Measurements from ENCODE around the gene G0S2.

Gene G0S2

DNA sequence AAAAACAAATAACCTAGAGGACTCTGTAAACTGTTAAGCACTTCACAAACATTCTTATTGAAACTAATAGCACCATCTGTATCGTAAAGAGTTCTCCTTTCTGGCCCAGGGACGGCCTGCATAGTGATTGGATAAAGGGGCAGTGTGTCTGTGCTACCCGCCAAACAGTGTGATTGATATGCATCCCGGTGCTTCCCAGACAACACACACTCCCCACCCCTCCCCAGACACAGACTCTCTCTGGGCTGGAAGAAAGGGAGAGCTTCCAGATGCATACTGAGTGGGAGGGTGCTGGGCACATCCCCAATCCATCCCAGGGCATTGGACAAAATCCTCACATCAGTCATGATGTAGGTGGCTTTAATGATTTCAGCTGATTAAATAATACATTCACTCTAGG, 33.1 kb downstream of the G0S2 start:
- no peak overlapping the region for H3K4me3 Mint-ChIP-seq
- peaks cover 47% of the 10 kb centered on the region for H3K4me1 Mint-ChIP-seq (ENCODE audit: low read depth)

GRCh38 chr1:209710093-209710492, 34.9 kb downstream of the G0S2 start:
- Mint-ChIP-seq H3K4me3 (peak overlapping the region; percentile 14), H3K27ac (peak overlapping the region; percentile 63), H3K36me3 (ENCODE audit: low read depth) (peaks cover 38% of the 10 kb centered on the region), H3K9me3 (no peaks in the 10 kb centered on the region), H3K4me1 (ENCODE audit: low read depth) (peaks cover 41% of the 10 kb centered on the region), H3K27me3 (ENCODE audit: low read depth) (no peaks in the 10 kb centered on the region)

More for the DNA sequence above, 33.1 kb downstream of the G0S2 start:
- no peaks in the 10 kb centered on the region for H3K9me3 Mint-ChIP-seq
- peaks cover 36% of the 10 kb centered on the region for H3K36me3 Mint-ChIP-seq (ENCODE audit: low read depth)
- no peaks in the 10 kb centered on the region for H3K27me3 Mint-ChIP-seq (ENCODE audit: low read depth)
- H3K27ac Mint-ChIP-seq: no peak overlapping the region

DNA sequence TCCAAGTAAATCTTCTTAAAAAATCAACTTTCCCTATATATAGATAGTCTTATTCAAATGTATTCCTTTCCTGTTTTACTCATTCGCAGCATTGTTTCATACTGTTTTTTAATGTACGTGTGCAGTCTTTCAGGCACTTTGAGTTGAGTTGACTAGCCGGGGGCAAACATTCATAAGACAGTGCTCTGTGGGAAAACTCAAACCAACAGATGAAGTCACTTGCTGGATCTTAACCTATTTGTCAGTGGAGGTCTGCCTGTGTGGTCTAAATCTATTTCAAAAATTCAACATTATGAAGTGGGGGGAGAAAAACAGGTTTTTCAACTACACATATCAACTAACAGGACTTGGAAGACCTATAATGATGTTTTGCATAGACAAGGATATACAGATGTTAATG, 35.6 kb downstream of the G0S2 start:
- H3K4me1 Mint-ChIP-seq (ENCODE audit: low read depth): peaks cover 45% of the 10 kb centered on the region
- H3K4me3 Mint-ChIP-seq: no peak overlapping the region
- H3K9me3 Mint-ChIP-seq: no peaks in the 10 kb centered on the region
- H3K27me3 Mint-ChIP-seq (ENCODE audit: low read depth): no peaks in the 10 kb centered on the region
- peak overlapping the region; percentile 16 for H3K27ac Mint-ChIP-seq
- peaks cover 34% of the 10 kb centered on the region for H3K36me3 Mint-ChIP-seq (ENCODE audit: low read depth)

DNA sequence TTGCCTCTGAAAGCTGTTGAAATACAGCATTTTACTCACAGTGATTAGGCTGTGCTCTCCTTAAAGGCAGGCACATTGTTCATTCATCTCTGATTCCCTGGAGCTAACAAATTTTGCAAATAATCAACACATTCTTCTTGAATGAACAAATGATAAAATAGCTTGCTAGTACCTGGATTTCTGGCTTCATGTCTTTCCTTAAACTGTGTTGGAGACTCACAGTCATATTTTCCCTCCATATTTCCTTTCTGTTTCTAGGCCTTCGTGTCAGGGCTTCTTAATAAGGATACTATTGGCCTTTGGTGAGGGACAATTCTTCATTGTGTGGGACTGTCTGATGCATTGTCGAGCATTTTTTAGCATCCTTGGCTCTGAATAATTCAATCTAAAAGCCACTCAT, 39.1 kb downstream of the G0S2 start:
- H3K4me1 Mint-ChIP-seq (ENCODE audit: low read depth): peaks cover 40% of the 10 kb centered on the region
- H3K36me3 Mint-ChIP-seq (ENCODE audit: low read depth): peaks cover 15% of the 10 kb centered on the region
- H3K4me3 Mint-ChIP-seq: peak overlapping the region; percentile 7
- H3K27me3 Mint-ChIP-seq (ENCODE audit: low read depth): no peaks in the 10 kb centered on the region
- peak overlapping the region; percentile 43 for H3K27ac Mint-ChIP-seq
- H3K9me3 Mint-ChIP-seq: peaks cover 4% of the 10 kb centered on the region

DNA sequence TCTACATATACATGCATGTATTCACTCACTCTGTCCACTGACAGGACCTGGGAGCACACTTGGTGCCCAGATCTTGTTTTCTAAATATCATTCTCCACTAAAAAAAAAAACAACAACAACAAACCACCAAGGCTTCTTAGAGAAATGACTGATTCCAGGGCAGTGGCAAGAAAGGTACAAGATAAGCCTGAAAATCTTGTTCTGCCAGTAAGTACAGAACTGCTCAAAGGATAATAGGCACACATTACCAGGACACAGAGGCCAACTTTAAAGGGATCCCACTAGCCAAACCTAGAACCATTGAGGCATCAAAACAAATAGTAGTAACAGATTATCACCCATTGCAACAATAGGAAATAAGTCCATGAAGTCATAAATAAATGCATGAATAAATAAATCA, 40.1 kb downstream of the G0S2 start:
- Mint-ChIP-seq H3K27me3 (ENCODE audit: low read depth) (no peaks in the 10 kb centered on the region), H3K9me3 (peaks cover 6% of the 10 kb centered on the region), H3K4me3 (no peak overlapping the region), H3K4me1 (ENCODE audit: low read depth) (peaks cover 33% of the 10 kb centered on the region), H3K36me3 (ENCODE audit: low read depth) (peaks cover 17% of the 10 kb centered on the region), H3K27ac (peak overlapping the region; percentile 2)

DNA sequence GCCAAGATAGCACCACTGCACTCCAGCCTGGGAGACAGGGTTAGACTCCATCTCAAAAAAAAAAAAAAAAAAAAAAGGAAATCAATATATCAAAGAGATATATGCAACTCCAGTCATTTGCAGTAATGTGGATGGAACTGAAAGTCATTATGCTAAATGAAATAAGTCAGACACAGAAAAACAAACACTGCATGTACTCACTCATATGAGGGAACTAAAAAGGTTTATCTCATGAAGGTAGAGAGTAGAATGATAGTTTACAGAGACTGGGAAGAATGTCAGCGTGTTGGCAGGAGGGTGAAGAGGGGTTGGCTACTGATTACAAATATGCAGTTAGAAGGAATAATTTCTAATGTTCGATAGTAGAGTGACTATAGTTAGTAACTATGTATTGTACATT, 42.6 kb downstream of the G0S2 start:
- peaks cover 29% of the 10 kb centered on the region for H3K4me1 Mint-ChIP-seq (ENCODE audit: low read depth)
- no peak overlapping the region for H3K27ac Mint-ChIP-seq
- peaks cover 18% of the 10 kb centered on the region for H3K36me3 Mint-ChIP-seq (ENCODE audit: low read depth)
- H3K9me3 Mint-ChIP-seq: peaks cover 6% of the 10 kb centered on the region
- no peak overlapping the region for H3K4me3 Mint-ChIP-seq
- no peaks in the 10 kb centered on the region for H3K27me3 Mint-ChIP-seq (ENCODE audit: low read depth)

- no peak overlapping the region for H3K27ac Mint-ChIP-seq
- H3K36me3 Mint-ChIP-seq (ENCODE audit: low read depth): peaks cover 15% of the 10 kb centered on the region
- H3K4me3 Mint-ChIP-seq: no peak overlapping the region
- H3K9me3 Mint-ChIP-seq: peaks cover 6% of the 10 kb centered on the region
- H3K4me1 Mint-ChIP-seq (ENCODE audit: low read depth): peaks cover 31% of the 10 kb centered on the region
- H3K27me3 Mint-ChIP-seq (ENCODE audit: low read depth): no peaks in the 10 kb centered on the region
These were observed 45.1 kb downstream of the G0S2 start for GRCh38 chr1:209720326-209720725.

DNA sequence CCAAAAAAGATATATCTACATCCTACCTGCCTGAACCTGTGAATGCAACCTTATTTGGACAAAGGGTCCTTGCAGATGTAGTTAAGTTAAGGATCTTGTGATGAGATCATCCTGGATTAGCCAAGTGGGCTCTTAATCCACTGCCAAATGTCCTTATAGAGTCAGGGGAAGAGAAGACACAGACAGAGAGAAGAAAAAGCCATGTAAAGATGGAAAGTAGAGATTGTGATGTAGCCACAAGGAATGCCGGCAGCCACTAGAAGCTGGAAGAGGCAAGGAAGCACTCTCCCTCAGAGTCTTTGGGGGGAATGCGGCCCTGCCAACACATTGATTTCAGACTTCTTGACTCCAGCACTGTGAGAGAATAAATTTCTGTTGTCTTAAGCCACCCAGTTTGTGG, 45.6 kb downstream of the G0S2 start:
- Mint-ChIP-seq H3K27ac (peak overlapping the region; percentile 43), H3K4me1 (ENCODE audit: low read depth) (peaks cover 31% of the 10 kb centered on the region), H3K9me3 (peaks cover 6% of the 10 kb centered on the region), H3K36me3 (ENCODE audit: low read depth) (peaks cover 17% of the 10 kb centered on the region), H3K4me3 (no peak overlapping the region), H3K27me3 (ENCODE audit: low read depth) (no peaks in the 10 kb centered on the region)

DNA sequence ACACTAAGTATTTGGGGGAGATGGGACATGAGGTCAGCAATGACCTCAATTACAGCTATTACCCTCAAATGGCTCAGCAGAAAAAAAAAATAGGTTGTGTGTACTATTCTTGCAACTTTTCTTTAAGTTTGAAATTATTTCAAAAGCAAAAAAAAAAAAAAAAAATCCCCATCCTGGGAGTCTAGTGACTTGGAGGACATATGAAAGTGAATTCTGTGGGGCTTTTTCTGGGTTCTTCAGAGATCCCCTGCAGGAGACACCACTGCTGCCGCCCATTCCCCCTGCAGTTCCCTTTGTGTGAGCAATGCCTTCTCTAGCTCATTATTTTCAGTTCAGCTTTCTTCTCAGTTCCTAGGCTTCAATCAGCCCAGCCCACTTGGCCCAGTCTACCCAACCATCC, 46.1 kb downstream of the G0S2 start:
- H3K9me3 Mint-ChIP-seq: peaks cover 6% of the 10 kb centered on the region
- no peak overlapping the region for H3K27ac Mint-ChIP-seq
- H3K4me1 Mint-ChIP-seq (ENCODE audit: low read depth): peaks cover 28% of the 10 kb centered on the region
- no peaks in the 10 kb centered on the region for H3K27me3 Mint-ChIP-seq (ENCODE audit: low read depth)
- H3K36me3 Mint-ChIP-seq (ENCODE audit: low read depth): peaks cover 17% of the 10 kb centered on the region
- H3K4me3 Mint-ChIP-seq: no peak overlapping the region

GRCh38 chr1:209723265-209723664, 48.1 kb downstream of the G0S2 start:
- Mint-ChIP-seq H3K9me3 (peaks cover 6% of the 10 kb centered on the region), H3K27ac (peak overlapping the region; percentile 100), H3K4me3 (no peak overlapping the region), H3K27me3 (ENCODE audit: low read depth) (no peaks in the 10 kb centered on the region), H3K4me1 (ENCODE audit: low read depth) (peaks cover 31% of the 10 kb centered on the region), H3K36me3 (ENCODE audit: low read depth) (peaks cover 22% of the 10 kb centered on the region)

GRCh38 chr1:209723756-209724693, 48.8 kb downstream of the G0S2 start:
- peak overlapping the region; percentile 100 for H3K27ac Mint-ChIP-seq
- H3K9me3 Mint-ChIP-seq: peaks cover 5% of the 10 kb centered on the region
- peak overlapping the region; percentile 75 for H3K4me3 Mint-ChIP-seq
- peaks cover 22% of the 10 kb centered on the region for H3K36me3 Mint-ChIP-seq (ENCODE audit: low read depth)
- no peaks in the 10 kb centered on the region for H3K27me3 Mint-ChIP-seq (ENCODE audit: low read depth)
- H3K4me1 Mint-ChIP-seq (ENCODE audit: low read depth): peaks cover 31% of the 10 kb centered on the region

Measured in T-helper 1 cell treated with Interleukin-12 subunit alpha and Interleukin-12 subunit beta and Interleukin-4 antibody, amounts not matched to agents 30 μg/mL and 1 μg/mL, for 36 hours (primary cell).